ENCODE results near the gene NARS2.
A peak's percentile ranks its signal among the peaks of the same experiment; 100 is the strongest.
"Not testable (repeated sequence)": the region's sequence is repeated elsewhere in the genome, so short reads cannot be mapped to it uniquely, and the experiment has no call there.

Gene NARS2

GRCh38 chr11:78540256-78540655 is 34.4 kb downstream of the NARS2 start:
- no peak for DNase-seq

DNA sequence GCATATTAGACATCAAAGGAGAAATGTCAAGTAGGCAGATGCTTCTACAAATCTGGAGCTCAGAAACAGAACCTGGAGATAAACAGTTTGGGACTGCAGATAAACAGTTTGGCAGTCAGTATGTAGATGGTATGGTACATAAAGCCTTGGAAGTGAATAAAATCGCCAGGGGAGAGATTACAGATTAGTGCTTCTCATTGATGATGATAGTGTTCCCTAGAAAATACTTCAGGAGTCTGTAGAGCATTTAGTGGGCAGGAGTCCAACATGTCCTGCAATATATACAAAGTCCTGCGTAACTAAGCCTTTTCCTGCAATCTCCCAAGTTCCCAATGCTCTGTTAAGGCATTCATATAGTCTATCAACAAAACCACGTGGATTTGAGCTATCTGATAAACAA is 35.2 kb downstream of the NARS2 start:
- no peak for DNase-seq

GRCh38 chr11:78536933-78537332 is 37.7 kb downstream of the NARS2 start:
- no peak for DNase-seq

DNA sequence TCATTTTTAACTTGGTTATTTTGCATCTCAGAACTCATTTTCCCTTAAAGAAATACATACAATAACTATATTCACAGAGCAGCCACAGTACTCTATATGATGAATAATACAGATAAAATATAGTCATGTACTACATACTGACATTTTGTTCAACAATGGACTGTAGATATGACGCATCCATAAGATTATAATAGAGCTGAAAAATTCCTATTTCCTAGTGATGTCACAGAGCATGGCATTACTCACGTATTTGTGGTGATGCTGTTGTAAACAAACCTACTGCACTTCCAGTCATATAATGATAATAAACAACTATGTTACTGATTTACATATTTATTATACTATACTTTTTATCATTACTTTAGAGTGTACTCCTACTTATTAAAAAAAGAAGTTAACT is 38.7 kb downstream of the NARS2 start:
- DNase-seq, result no peak

GRCh38 chr11:78535027-78535426 is 39.6 kb downstream of the NARS2 start:
- peak; percentile 1 for DNase-seq

DNA sequence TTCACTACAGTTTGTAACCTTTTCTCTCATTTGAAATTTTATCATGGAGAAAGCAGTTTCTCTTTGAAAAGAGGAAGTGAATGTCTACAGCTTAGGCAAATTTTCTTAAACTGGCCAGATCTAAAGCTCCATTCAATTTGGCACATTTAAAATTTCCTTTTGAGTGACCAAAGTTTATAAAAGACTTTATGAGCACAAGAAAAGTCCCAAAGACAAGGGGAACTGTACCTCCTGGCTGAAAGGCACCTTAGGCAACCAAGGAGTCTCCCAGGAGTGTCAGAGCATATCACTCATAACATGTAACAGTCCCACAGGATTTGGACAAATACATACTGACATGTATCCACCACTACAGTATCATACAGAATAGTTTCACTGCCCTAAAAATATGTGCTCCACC is 41.3 kb downstream of the NARS2 start:
- DNase-seq, result no peak

DNA sequence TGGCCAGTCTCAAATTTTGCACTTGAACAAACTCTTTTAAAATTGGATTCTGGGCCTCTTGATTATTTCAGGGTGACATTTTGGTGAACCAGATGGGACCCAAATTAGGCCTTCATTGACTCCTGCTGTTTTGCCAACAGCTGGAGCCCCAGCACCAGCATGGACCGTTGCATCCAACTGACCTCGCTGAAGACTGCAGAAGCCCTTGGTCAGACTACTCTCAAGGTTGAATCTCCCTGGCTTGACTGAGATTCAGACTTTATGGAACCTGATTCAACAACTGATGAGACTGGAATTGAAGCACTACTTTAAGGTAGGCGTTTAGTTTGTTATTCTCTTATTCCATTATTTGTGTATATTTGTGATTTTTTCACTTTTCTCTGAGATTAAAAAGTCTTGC is 41.7 kb downstream of the NARS2 start:
- DNase-seq, result no peak

- DNase-seq, result no peak
These were observed 48.0 kb downstream of the NARS2 start for GRCh38 chr11:78526497-78527146.

DNA sequence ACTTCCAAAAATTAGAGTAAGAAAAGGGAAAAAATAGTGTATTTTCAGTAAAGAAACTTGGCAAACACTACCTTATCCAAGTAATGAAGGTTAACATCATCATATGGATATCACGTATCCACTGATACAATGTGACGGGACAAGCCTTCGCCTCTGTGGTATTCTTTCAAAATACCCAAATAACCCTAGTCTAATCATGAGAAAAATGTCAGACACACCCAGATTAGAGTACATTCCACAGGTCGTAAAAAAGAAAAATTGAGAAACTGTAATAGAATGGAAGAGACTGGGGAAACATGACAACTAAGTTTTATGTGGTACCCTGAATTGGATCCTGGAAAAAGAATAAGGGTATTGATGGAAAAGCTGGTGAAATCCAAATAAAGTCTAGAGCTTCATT is 48.9 kb downstream of the NARS2 start:
- no peak for DNase-seq

- no peak for DNase-seq
These were observed 54.4 kb downstream of the NARS2 start for GRCh38 chr11:78520230-78520629.

- no peak for DNase-seq
These were observed 58.4 kb downstream of the NARS2 start for GRCh38 chr11:78516281-78516680.

DNA sequence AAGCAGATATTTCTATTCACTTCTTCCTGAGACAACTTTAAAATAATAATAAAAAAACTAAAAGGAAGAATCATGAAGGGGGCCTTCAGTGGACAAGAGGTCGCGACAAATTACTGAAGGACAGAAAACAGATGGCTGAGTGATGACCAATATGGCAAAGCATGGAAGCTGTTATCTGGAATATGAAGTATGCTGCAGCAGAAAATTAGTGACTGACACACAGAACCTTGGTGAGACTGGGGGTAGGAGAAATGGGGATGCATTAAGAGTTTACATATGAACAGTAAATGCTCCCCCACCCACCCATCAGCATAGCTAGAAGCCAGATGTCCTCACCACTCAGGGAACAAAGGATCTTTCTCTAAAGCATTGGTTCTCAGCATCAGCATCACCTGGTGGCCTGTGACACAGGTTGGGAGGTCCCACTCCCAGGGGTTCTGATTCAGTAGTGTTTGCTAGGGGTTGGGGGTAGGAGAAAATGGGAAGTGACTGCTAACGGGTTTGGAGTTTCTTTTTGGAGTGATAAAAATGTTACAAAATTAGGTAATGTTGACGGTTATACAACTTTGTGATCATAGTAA is 59.7 kb downstream of the NARS2 start:
- DNase-seq, result no peak

GRCh38 chr11:78513085-78513484 is 61.6 kb downstream of the NARS2 start:
- DNase-seq, result not testable (repeated sequence)

GRCh38 chr11:78510597-78510996 is 64.1 kb downstream of the NARS2 start:
- DNase-seq, result no peak

GRCh38 chr11:78510025-78510596 is 64.6 kb downstream of the NARS2 start:
- DNase-seq, result no peak

DNA sequence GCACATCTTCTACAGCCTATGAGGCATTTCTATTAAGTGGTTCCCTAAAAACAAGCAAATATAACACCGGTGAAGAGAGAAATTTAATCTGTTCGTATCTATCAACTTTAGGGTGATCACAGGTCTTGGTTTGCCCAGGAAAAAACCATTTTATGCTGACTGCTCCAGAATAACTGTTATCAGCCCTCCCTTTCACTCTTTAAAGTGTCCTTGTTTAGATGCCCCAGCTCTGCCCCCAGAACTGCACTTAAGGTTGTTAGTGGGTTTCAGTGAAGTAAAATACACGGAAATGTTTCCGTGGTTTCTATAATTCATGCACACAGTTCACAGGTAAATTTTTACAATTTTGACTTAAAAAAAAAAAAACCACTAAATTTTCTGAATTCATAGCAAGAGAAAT is 70.0 kb downstream of the NARS2 start:
- DNase-seq, result no peak

GRCh38 chr11:78504181-78504580 is 70.5 kb downstream of the NARS2 start:
- DNase-seq, result no peak

DNA sequence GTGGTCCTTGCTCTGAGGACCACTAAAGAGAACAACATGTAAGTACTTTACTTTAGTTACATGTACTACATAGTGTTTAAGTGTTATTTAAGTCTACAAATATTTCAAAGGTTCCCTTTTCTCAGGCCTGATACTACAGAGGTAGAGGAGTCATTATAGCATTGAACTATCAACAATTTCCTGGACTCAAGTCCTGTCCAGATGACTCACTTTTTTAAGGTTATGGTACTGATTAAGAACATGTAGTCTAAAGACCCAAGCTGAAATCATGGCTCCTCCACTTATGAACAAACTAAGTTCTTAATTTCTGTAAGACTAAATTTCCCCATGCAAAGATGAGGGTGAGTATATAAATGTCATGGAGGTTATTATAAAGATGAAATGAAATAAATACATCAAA is 74.7 kb downstream of the NARS2 start:
- DNase-seq, result no peak

DNA sequence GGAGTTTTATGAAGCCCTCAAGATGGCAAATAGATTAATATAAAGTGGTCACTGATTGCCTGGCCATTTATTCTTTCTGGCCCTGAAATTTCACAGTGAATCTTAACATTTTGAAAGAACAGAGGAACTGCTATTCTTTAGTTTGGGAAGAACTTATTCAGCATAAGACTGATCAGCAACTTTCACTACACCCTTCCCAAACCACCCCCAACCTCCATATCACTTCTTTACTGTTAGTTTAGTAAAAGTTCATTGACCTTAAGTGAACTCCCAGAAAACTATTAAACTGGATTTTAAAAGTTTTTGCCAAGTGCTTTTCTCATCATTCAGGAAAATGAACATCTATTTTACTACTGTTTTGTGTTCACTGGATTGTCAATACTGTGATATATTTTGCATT is 77.4 kb downstream of the NARS2 start:
- DNase-seq, result no peak

- no peak for DNase-seq
These were observed 81.2 kb downstream of the NARS2 start for GRCh38 chr11:78493413-78493975.

DNA sequence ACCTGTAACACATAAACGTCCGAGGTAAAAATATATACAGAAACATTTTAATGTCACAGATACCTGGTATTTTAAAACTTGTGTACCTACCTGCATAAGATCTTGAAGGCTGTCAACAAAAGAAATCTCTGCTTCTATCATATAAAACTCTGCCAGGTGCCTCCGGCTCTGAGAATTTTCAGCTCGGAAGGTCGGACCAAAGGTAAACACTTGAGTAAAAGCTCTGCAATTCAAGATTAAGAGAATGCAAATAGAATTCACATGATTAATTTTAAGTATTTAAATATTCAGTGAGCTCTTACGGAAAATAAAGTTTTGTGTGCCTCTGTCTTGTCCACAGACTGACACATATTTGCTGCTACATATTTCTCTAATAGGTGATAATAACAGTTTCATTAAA is 81.7 kb downstream of the NARS2 start:
- no peak for DNase-seq

- no peak for DNase-seq
These were observed 85.5 kb downstream of the NARS2 start for GRCh38 chr11:78489184-78489583.

DNA sequence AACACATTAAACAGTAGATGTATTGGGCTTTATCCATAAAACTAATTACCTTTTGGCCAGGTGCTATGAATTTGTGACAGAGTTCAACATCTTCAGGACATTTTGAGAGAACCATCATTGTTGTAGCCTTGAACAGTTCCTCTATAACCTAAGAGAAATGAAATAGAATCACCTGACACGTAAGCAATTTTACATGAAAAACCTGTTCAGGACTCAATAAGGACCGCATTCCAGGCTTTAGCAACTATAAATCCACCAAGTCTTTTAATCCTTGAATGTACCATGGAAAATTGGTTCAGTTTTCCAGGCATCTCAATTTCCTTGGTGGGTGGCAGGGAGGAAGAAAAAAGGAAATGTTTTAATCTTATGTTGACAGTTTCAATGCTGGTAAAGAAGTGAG is 96.1 kb downstream of the NARS2 start:
- no peak for DNase-seq

- DNase-seq, result no peak
These were observed 98.6 kb downstream of the NARS2 start for GRCh38 chr11:78476066-78476465.

- no peak for DNase-seq
These were observed 100.2 kb downstream of the NARS2 start for GRCh38 chr11:78474451-78474850.
